Hepatocyte (in vitro differentiated cells): Measurements from ENCODE around the gene PASD1. TPM values are rescaled to one million over a fixed set of nuclear protein-coding genes. Genes with fewer than 3 reads are reported as not detected.

ENCODE experiments used
- DNase-seq: peaks from one replicate; pipeline ENCODE4 v3.0.0-alpha.2; 2016; ENCODE audit warnings: low spot score
- H2AFZ ChIP-seq: fragments of 200-600 bp; sonication (generic); 2 replicates; pipeline ENCODE4 v1.6.0; 2016; ENCODE audit warnings: antibody characterized with exemption, mild to moderate bottlenecking
- H3K27ac ChIP-seq: fragments of 200-600 bp; sonication (generic); 2 replicates; pipeline ENCODE4 v1.5.1; 2016; ENCODE audit warnings: mild to moderate bottlenecking
- H3K27me3 ChIP-seq: fragments of 200-600 bp; sonication (generic); 2 replicates; pipeline ENCODE4 v1.6.1; 2016
- H3K36me3 ChIP-seq: fragments of 200-600 bp; sonication (generic); replicated peaks from 2 replicates; pipeline ENCODE4 v1.5.1; 2016; ENCODE audit warnings: low read depth; ENCODE audit not compliant: insufficient read depth
- H3K4me1 ChIP-seq: fragments of 200-600 bp; sonication (generic); 2 replicates; pipeline ENCODE4 v1.5.1; 2016; ENCODE audit warnings: mild to moderate bottlenecking, moderate library complexity; ENCODE audit not compliant: insufficient read depth
- H3K4me2 ChIP-seq: fragments of 200-600 bp; sonication (generic); 2 replicates; pipeline ENCODE4 v1.6.0; 2016
- H3K4me3 ChIP-seq: fragments of 200-600 bp; sonication (generic); 2 replicates; pipeline ENCODE4 v1.5.1; 2016; ENCODE audit warnings: mild to moderate bottlenecking
- H3K79me2 ChIP-seq: fragments of 200-600 bp; sonication (generic); 2 replicates; pipeline ENCODE4 v1.6.0; 2017; ENCODE audit warnings: mild to moderate bottlenecking
- H3K9me2 ChIP-seq: fragments of 200-600 bp; sonication (generic); replicated peaks from 2 replicates; pipeline ENCODE4 v1.6.0; 2017; ENCODE audit warnings: mild to moderate bottlenecking; ENCODE audit not compliant: insufficient read depth
- H3K9me3 ChIP-seq: fragments of 200-600 bp; sonication (generic); 2 replicates; pipeline ENCODE4 v1.5.1; 2016; ENCODE audit warnings: low read depth, mild to moderate bottlenecking
- H4K20me1 ChIP-seq: fragments of 200-600 bp; sonication (generic); 2 replicates; pipeline ENCODE4 v1.6.0; 2016; ENCODE audit warnings: mild to moderate bottlenecking; ENCODE audit not compliant: insufficient read depth, poor library complexity, severe bottlenecking
- EZH2 ChIP-seq: fragments of 200-600 bp; sonication (generic); IDR thresholded peaks from 2 replicates; pipeline ENCODE4 v1.6.1; 2016; ENCODE audit warnings: antibody characterized with exemption, mild to moderate bottlenecking, borderline replicate concordance
- EZH2phosphoT487 ChIP-seq: fragments of 200-600 bp; sonication (generic); IDR thresholded peaks from one replicate; pipeline ENCODE4 v1.6.1; 2018; ENCODE audit warnings: antibody characterized with exemption, mild to moderate bottlenecking, low read depth, moderate library complexity; ENCODE audit not compliant: unreplicated experiment, severe bottlenecking
- WGBS: methylation state at CpG from one replicate; pipeline ENCODE4 v1.1.6; 2016; ENCODE audit warnings: low lambda C conversion rate; ENCODE audit errors: missing lambda C conversion rate; 5-methylcytosine and 5-hydroxymethylcytosine counted together
- polyA plus RNA-seq: library from polyadenylated mRNA; unstranded; fragments of >200 nt; fragmentation: Nextera tagmentation; extraction: Ambion mirVana; gene quantifications from 2 replicates; pipeline ENCODE4 v1.2.1, GENCODE V29; 2016
- total RNA-seq: library from RNA; depleted of rRNA; stranded (reverse); fragments of >200 nt; gene quantifications from 2 replicates; pipeline ENCODE4 v1.2.3, GENCODE V29; 2014
- TF ChIP-seq, protein P1 (sequence below): fragments of 200-600 bp; sonication (generic); IDR thresholded peaks from 2 replicates; pipeline ENCODE4 v1.5.1; 2016; ENCODE audit warnings: antibody characterized with exemption, mild to moderate bottlenecking; ENCODE audit not compliant: poor library complexity

Gene PASD1
- total and polyA plus RNA-seq, 2 experiments from 2014 or later: not detected

DNA sequence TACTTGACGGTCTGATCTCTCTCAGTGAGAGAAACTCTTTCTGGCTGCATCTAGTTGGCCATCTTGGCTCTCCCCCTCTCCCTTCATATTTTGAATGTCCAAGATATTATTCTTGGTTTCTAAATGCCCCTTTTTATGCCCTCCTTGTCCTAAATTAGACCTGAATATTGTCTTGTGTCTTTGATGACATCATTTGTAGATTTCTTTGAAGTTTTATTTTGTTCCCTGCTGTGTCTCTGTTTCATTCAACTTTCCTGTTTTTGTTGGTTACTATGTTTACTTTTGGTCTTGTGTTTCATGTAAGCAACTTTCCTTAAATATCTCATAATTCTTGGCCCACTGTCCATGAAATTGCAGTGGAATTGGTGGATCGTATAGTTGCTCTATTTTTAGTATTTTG, 46.1 kb upstream of the PASD1 start:
- Histone ChIP-seq H2AFZ (no peak overlapping the region), H3K9me2 (no peaks in the 10 kb centered on the region), H3K9me3 (no peaks in the 10 kb centered on the region), H3K27me3 (no peaks in the 10 kb centered on the region), H3K4me1 (no peaks in the 10 kb centered on the region), H3K27ac (no peak overlapping the region), H3K36me3 (no peaks in the 10 kb centered on the region), H3K4me3 (no peak overlapping the region), H4K20me1 (no peaks in the 10 kb centered on the region), H3K79me2 (no peaks in the 10 kb centered on the region), H3K4me2 (no peak overlapping the region)
- 89% methylated on average over 2 of the region's 2 CpGs for WGBS
- TF ChIP-seq, protein P1, sequence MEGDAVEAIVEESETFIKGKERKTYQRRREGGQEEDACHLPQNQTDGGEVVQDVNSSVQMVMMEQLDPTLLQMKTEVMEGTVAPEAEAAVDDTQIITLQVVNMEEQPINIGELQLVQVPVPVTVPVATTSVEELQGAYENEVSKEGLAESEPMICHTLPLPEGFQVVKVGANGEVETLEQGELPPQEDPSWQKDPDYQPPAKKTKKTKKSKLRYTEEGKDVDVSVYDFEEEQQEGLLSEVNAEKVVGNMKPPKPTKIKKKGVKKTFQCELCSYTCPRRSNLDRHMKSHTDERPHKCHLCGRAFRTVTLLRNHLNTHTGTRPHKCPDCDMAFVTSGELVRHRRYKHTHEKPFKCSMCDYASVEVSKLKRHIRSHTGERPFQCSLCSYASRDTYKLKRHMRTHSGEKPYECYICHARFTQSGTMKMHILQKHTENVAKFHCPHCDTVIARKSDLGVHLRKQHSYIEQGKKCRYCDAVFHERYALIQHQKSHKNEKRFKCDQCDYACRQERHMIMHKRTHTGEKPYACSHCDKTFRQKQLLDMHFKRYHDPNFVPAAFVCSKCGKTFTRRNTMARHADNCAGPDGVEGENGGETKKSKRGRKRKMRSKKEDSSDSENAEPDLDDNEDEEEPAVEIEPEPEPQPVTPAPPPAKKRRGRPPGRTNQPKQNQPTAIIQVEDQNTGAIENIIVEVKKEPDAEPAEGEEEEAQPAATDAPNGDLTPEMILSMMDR: no peak
- no peak for TF ChIP-seq EZH2phosphoT487
- TF ChIP-seq EZH2: no peak
- DNase-seq: no peak

DNA sequence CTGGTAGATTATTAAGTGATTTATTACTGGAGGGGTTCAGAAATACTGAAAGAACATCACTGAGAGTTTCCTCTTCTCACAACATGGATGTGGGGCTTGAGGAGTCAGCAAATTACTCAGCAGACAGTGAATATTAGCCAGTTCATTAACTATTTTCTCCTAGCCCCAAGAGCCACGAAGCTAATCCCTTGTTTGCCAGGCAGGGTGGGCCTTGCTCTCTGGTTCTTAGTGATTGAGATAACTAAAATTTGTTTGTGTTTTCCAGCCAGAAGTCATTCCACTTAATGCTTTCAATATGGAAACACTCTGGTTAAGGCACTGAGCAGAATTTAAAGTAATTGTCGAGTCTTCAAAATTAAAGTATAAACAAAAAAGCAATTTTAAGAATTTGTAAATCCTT, 40.1 kb upstream of the PASD1 start:
- Histone ChIP-seq H3K4me2 (no peak overlapping the region), H3K4me3 (no peak overlapping the region), H3K9me2 (no peaks in the 10 kb centered on the region), H2AFZ (no peak overlapping the region), H3K36me3 (no peaks in the 10 kb centered on the region), H3K79me2 (no peaks in the 10 kb centered on the region), H3K27me3 (no peaks in the 10 kb centered on the region), H4K20me1 (no peaks in the 10 kb centered on the region), H3K27ac (no peak overlapping the region), H3K9me3 (no peaks in the 10 kb centered on the region), H3K4me1 (no peaks in the 10 kb centered on the region)
- TF ChIP-seq, protein P1: no peak
- no peak for TF ChIP-seq EZH2
- TF ChIP-seq EZH2phosphoT487: no peak
- DNase-seq: no peak
- 42% methylated on average over 2 of the region's 2 CpGs for WGBS

DNA sequence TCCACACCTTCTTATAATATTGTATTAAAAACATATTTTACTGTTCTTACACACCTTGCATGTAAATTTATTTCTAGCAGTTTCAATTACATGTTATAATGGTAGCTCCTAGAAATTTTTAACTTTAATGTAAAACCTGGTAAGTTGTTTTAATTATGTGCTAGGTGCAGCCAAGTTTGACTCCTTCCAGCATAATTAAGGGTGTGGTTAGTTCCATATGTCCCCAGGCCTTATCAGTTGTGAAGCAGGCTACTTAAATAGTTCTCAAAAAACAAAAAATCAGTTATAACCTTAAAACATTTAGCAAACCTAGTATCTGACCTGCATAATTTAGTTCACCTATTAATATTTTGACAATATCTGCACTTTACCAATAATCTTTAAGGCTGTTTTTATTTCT, 26.9 kb upstream of the PASD1 start:
- Histone ChIP-seq H3K9me2 (no peaks in the 10 kb centered on the region), H3K27ac (no peak overlapping the region), H4K20me1 (no peaks in the 10 kb centered on the region), H3K9me3 (no peaks in the 10 kb centered on the region), H3K27me3 (no peaks in the 10 kb centered on the region), H3K4me1 (no peaks in the 10 kb centered on the region), H3K79me2 (no peaks in the 10 kb centered on the region), H2AFZ (no peak overlapping the region), H3K36me3 (no peaks in the 10 kb centered on the region), H3K4me2 (no peak overlapping the region), H3K4me3 (no peak overlapping the region)
- TF ChIP-seq, protein P1: no peak
- TF ChIP-seq EZH2phosphoT487 (no peak), EZH2 (no peak)
- no peak for DNase-seq

DNA sequence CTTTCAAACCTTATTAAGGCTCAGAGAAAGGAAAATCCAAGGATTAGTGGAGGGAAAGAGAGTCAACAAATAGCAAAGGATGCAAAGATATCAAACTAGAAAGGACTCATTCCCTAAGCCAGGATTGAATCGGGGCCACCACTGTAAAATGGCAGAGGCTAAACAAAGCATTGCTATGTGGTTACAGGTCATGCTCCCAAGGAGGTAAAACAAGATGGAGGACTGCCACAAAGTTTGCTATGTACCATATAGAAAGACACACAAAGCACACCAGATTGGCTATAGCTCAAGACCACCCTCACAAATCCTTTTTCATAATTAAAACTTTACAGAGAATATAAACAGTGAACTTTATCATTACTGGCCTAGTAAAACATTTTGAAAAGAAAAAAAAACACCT, 25.9 kb upstream of the PASD1 start:
- DNase-seq: no peak
- Histone ChIP-seq H4K20me1 (no peaks in the 10 kb centered on the region), H3K9me3 (no peaks in the 10 kb centered on the region), H3K27me3 (no peaks in the 10 kb centered on the region), H3K79me2 (no peaks in the 10 kb centered on the region), H3K4me3 (no peak overlapping the region), H2AFZ (no peak overlapping the region), H3K9me2 (no peaks in the 10 kb centered on the region), H3K4me1 (no peaks in the 10 kb centered on the region), H3K4me2 (no peak overlapping the region), H3K36me3 (no peaks in the 10 kb centered on the region), H3K27ac (no peak overlapping the region)
- TF ChIP-seq EZH2phosphoT487 (no peak), EZH2 (no peak)
- TF ChIP-seq, protein P1: no peak
- 64% methylated on average over 1 of the region's 1 CpG for WGBS
